HepG2 (cell line): Measurements from ENCODE around the gene MPC2. TPM values are rescaled to one million over a fixed set of nuclear protein-coding genes. Genes with fewer than 3 reads are reported as not detected.

ENCODE experiments used
- AHDC1 ChIP-seq: sonication (generic); formaldehyde crosslinking; IDR thresholded peaks from 2 replicates; pipeline ENCODE4 v1.5.1; 2020; ENCODE audit warnings: mild to moderate bottlenecking, missing genetic modification reagents, borderline replicate concordance
- DDIT3 ChIP-seq: sonication (generic); formaldehyde crosslinking; IDR thresholded peaks from 2 replicates; pipeline ENCODE4 v1.4.0; 2020; ENCODE audit warnings: mild to moderate bottlenecking, missing genetic modification reagents
- ERF ChIP-seq: IDR thresholded peaks from 2 replicates; pipeline ENCODE4 v1.6.1; 2018; ENCODE audit warnings: missing biosample characterization, missing genetic modification reagents
- ETV6 ChIP-seq: sonication (generic); formaldehyde crosslinking; conservative IDR thresholded peaks from 2 replicates; pipeline ENCODE4 v1.4.0; 2020; ENCODE audit warnings: missing genetic modification reagents
- MNT ChIP-seq: fragments of 450-650 bp; IDR thresholded peaks from 2 replicates; pipeline ENCODE4 v1.6.1; 2016
- POLR2AphosphoS2 ChIP-seq: IDR thresholded peaks from 2 replicates; pipeline ENCODE4 v1.6.1; 2011; ENCODE audit warnings: low read depth, low read length, improper control_type of control experiment
- SMAD3 ChIP-seq: sonication (generic); formaldehyde crosslinking; IDR thresholded peaks from 2 replicates; pipeline ENCODE4 v1.4.0; 2020; ENCODE audit warnings: missing genetic modification reagents
- SMYD3 ChIP-seq: sonication (generic); formaldehyde crosslinking; IDR thresholded peaks from 2 replicates; pipeline ENCODE4 v1.8.1; 2023; ENCODE audit warnings: mild to moderate bottlenecking, missing genetic modification reagents
- SNAPC5 ChIP-seq: sonication (generic); formaldehyde crosslinking; IDR thresholded peaks from 2 replicates; pipeline ENCODE4 v1.8.1; 2023; ENCODE audit warnings: mild to moderate bottlenecking, missing genetic modification reagents, borderline replicate concordance
- SP5 ChIP-seq: IDR thresholded peaks from 2 replicates; pipeline ENCODE4 v1.6.1; 2016; ENCODE audit warnings: low read depth, borderline replicate concordance
- SSRP1 ChIP-seq: IDR thresholded peaks from 2 replicates; pipeline ENCODE4 v1.6.1; 2016; ENCODE audit warnings: control low read depth
- U2AF1 ChIP-seq: fragments of 200-400 bp; formaldehyde crosslinking; optimal IDR thresholded peaks from 2 replicates; pipeline ENCODE3; 2017; ENCODE audit warnings: mild to moderate bottlenecking, low read depth, low read length
- ZBTB33 ChIP-seq: sonication (generic); formaldehyde crosslinking; IDR thresholded peaks from 2 replicates; pipeline ENCODE4 v1.4.0; 2020; ENCODE audit warnings: missing genetic modification reagents
- ZFP37 ChIP-seq: sonication (generic); formaldehyde crosslinking; IDR thresholded peaks from 2 replicates; pipeline ENCODE4 v1.4.0; 2020; ENCODE audit warnings: missing genetic modification reagents, borderline replicate concordance
- ZFYVE20 ChIP-seq: sonication (generic); formaldehyde crosslinking; IDR thresholded peaks from 2 replicates; pipeline ENCODE4 v1.8.0; 2023; ENCODE audit warnings: low read depth, mild to moderate bottlenecking, moderate library complexity, missing genetic modification reagents, borderline replicate concordance
- ZMAT5 ChIP-seq: sonication (generic); formaldehyde crosslinking; IDR thresholded peaks from 2 replicates; pipeline ENCODE4 v1.5.0; 2020; ENCODE audit warnings: mild to moderate bottlenecking, low read depth, missing genetic modification reagents, borderline replicate concordance
- ZNF382 ChIP-seq: sonication (generic); formaldehyde crosslinking; IDR thresholded peaks from 2 replicates; pipeline ENCODE4 v1.5.0; 2020; ENCODE audit warnings: missing genetic modification reagents, mild to moderate bottlenecking, borderline replicate concordance
- ZNF598 ChIP-seq: sonication (generic); formaldehyde crosslinking; IDR thresholded peaks from 2 replicates; pipeline ENCODE4 v1.5.1; 2020; ENCODE audit warnings: mild to moderate bottlenecking, missing genetic modification reagents, borderline replicate concordance
- ZNF616 ChIP-seq: sonication (generic); formaldehyde crosslinking; IDR thresholded peaks from 2 replicates; pipeline ENCODE4 v1.5.0; 2020; ENCODE audit warnings: low read depth, mild to moderate bottlenecking, missing genetic modification reagents
- ZNF619 ChIP-seq: sonication (generic); formaldehyde crosslinking; IDR thresholded peaks from 2 replicates; pipeline ENCODE4 v1.4.0; 2020; ENCODE audit warnings: mild to moderate bottlenecking, missing genetic modification reagents
- polyA plus RNA-seq, 8 experiments: library from polyadenylated mRNA; depleted of rRNA in 3 of 8; stranded (reverse) in 7 of 8; unstranded in 1 of 8; fragments of >200 nt; fragmentation: Illumina TruSeq in 4 of 8; extraction: Trizol in 4 of 8; gene quantifications; 2 replicates each; pipeline versions ENCODE4 v1.2.1 to v1.2.3, GENCODE V29; 2011 to 2016; ENCODE audit warnings: low read depth in 4 of 8, missing spikeins in 1 of 8, mixed read lengths in 1 of 8; ENCODE audit not compliant: insufficient read depth in 1 of 8
- total RNA-seq, 5 experiments: library from RNA; depleted of rRNA; stranded (reverse); fragments of >200 nt; fragmentation: Illumina TruSeq; extraction: Trizol; gene quantifications; 2 replicates each; pipeline ENCODE4 v1.2.3, GENCODE V29; 2016; ENCODE audit warnings: low read depth in 1 of 5

MPC2 gene
- total and polyA plus RNA-seq, 2 of the 13 experiments (the other 11 are each of a cell fraction or from before 2014, with no cell fraction given): 38.8 to 136 TPM

- no peak for TF ChIP-seq ZBTB33
- no peak for TF ChIP-seq SMAD3
- TF ChIP-seq ZNF382 (CRISPR knock-in tag): no peak
- TF ChIP-seq AHDC1: peak; percentile 20; the same call in 1 of the 2 replicates
- no peak for TF ChIP-seq ZNF619
- TF ChIP-seq ERF: no peak; the same call in 1 of the 2 replicates
- no peak for TF ChIP-seq ZNF598 (CRISPR knock-in tag)
- TF ChIP-seq ZFP37 (CRISPR knock-in tag): no peak
- no peak for TF ChIP-seq MNT
- TF ChIP-seq DDIT3: no peak
- TF ChIP-seq ZFYVE20 (CRISPR knock-in tag): no peak
- no peak for TF ChIP-seq U2AF1
- no peak for TF ChIP-seq SSRP1 (CRISPR knock-in tag)
- TF ChIP-seq ZMAT5: no peak
- no peak for TF ChIP-seq SP5 (CRISPR knock-in tag)
- no peak for TF ChIP-seq ETV6 (CRISPR knock-in tag)
- no peak for TF ChIP-seq POLR2AphosphoS2
- TF ChIP-seq ZNF616 (CRISPR knock-in tag): no peak
- TF ChIP-seq SNAPC5 (CRISPR knock-in tag): no peak
- no peak for TF ChIP-seq SMYD3 (CRISPR knock-in tag)
Measured at GRCh38 chr1:167916766-167917511, 19.9 kb downstream of the MPC2 start (continued).
